Activated T-cell treated with anti-CD3 and anti-CD28 coated beads, Interleukin-2, amount 50 U/mL, for 1 hour (primary cell): ENCODE results near the gene ZNF816.
A peak's percentile ranks its signal among the peaks of the same experiment; 100 is the strongest.
"Not testable (repeated sequence)": the region's sequence is repeated elsewhere in the genome, so short reads cannot be mapped to it uniquely, and the experiment has no call there.

ENCODE experiments used
- DNase-seq: peaks from one replicate; pipeline ENCODE4 v3.0.0-alpha.2; 2020

Gene ZNF816

GRCh38 chr19:52959613-52960295 is 2.9 kb downstream of the ZNF816 start:
- no peak for DNase-seq

- DNase-seq = no peak
These were observed 5.1 kb downstream of the ZNF816 start for GRCh38 chr19:52957591-52957990.

GRCh38 chr19:52956917-52957316 is 5.8 kb downstream of the ZNF816 start:
- no peak for DNase-seq

GRCh38 chr19:52949422-52949821 is 13.3 kb downstream of the ZNF816 start:
- no peak for DNase-seq

- no peak for DNase-seq
These were observed 14.5 kb downstream of the ZNF816 start for GRCh38 chr19:52948025-52948770.

- DNase-seq = no peak
These were observed 16.1 kb downstream of the ZNF816 start for GRCh38 chr19:52946322-52947310.

- DNase-seq = no peak
These were observed 16.9 kb downstream of the ZNF816 start for GRCh38 chr19:52945652-52946321.

GRCh38 chr19:52944703-52945493 is 17.8 kb downstream of the ZNF816 start:
- DNase-seq = not testable (repeated sequence)

- DNase-seq = no peak
These were observed 18.6 kb downstream of the ZNF816 start for GRCh38 chr19:52943884-52944643.

- no peak for DNase-seq
These were observed 19.4 kb downstream of the ZNF816 start for GRCh38 chr19:52943134-52943883.

- peak; percentile 96 for DNase-seq
These were observed 20.1 kb downstream of the ZNF816 start for GRCh38 chr19:52942386-52943133.

GRCh38 chr19:52941941-52942385 is 20.7 kb downstream of the ZNF816 start:
- DNase-seq = no peak

GRCh38 chr19:52941523-52941922 is 21.2 kb downstream of the ZNF816 start:
- not testable (repeated sequence) for DNase-seq

- not testable (repeated sequence) for DNase-seq
These were observed 21.8 kb downstream of the ZNF816 start for GRCh38 chr19:52940905-52941304.

GRCh38 chr19:52938761-52939160 is 23.9 kb downstream of the ZNF816 start:
- DNase-seq = no peak

- DNase-seq = no peak
These were observed 25.7 kb downstream of the ZNF816 start for GRCh38 chr19:52936954-52937325.

GRCh38 chr19:52936151-52936953 is 26.3 kb downstream of the ZNF816 start:
- no peak for DNase-seq

GRCh38 chr19:52935434-52935833 is 27.2 kb downstream of the ZNF816 start:
- no peak for DNase-seq
